KOPT-K1 (cell line): Measurements from ENCODE around the gene CCDC60.

Experiments
- H3K27ac ChIP-seq: fragments of 200-600 bp; sonication (generic); 2 replicates; pipeline ENCODE4 v1.5.1; 2016; ENCODE audit warnings: antibody characterized with exemption, mild to moderate bottlenecking, low read depth, low read length; ENCODE audit not compliant: poor library complexity, severe bottlenecking
- H3K36me3 ChIP-seq: fragments of 200-600 bp; sonication (generic); 2 replicates; pipeline ENCODE4 v1.5.1; 2017; ENCODE audit warnings: antibody characterized with exemption, mild to moderate bottlenecking, low read length, moderate library complexity; ENCODE audit not compliant: insufficient read depth
- H3K9me3 ChIP-seq: fragments of 200-600 bp; sonication (generic); 2 replicates; pipeline ENCODE4 v1.5.1; 2017; ENCODE audit warnings: antibody characterized with exemption, low read length, mild to moderate bottlenecking; ENCODE audit not compliant: insufficient read depth, poor library complexity, severe bottlenecking

Gene CCDC60, protein sequence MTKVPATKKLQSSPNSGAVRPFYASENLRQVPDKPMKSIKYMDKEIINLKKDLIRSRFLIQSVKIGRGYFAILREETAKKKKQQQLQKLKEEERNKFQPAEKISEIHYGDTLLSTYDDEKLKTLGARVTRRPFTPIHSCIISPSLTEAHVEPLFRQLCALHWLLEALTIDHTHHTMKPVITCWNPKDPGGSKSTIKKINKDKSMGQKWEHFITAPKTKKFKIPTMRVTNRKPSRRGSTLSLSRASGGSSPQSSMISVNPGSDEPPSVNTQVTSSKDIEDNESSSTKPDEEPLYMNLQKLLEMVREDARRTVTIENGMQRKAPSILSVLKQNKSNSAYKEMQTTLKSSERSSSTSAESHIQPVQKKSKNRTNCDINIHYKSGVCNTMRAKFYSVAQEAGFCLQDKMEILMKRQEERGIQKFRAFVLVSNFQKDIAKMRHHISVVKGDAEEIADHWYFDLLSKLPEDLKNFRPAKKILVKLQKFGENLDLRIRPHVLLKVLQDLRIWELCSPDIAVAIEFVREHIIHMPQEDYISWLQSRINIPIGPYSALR

GRCh38 chr12:119334430-119335170 lies at the start of gene CCDC60:
Gene CCDC60, plus strand, starts transcription at chr12:119334729. Its CDS starts 448 bp downstream, at chr12:119335177.
- no peak within 1 kb of the TSS for H3K27ac ChIP-seq
- H3K36me3 ChIP-seq, result no peaks in the 10 kb centered on the region
- H3K9me3 ChIP-seq, result no peaks in the 10 kb centered on the region

- no peaks in the 10 kb centered on the region for H3K9me3 ChIP-seq
- H3K36me3 ChIP-seq, result no peaks in the 10 kb centered on the region
- H3K27ac ChIP-seq, result no peak overlapping the region
These were observed 46.0 kb upstream of the CCDC60 start for GRCh38 chr12:119288576-119288975.

GRCh38 chr12:119292893-119293630 lies 41.5 kb upstream of the CCDC60 start:
- no peaks in the 10 kb centered on the region for H3K9me3 ChIP-seq
- H3K27ac ChIP-seq, result no peak overlapping the region
- no peaks in the 10 kb centered on the region for H3K36me3 ChIP-seq

DNA sequence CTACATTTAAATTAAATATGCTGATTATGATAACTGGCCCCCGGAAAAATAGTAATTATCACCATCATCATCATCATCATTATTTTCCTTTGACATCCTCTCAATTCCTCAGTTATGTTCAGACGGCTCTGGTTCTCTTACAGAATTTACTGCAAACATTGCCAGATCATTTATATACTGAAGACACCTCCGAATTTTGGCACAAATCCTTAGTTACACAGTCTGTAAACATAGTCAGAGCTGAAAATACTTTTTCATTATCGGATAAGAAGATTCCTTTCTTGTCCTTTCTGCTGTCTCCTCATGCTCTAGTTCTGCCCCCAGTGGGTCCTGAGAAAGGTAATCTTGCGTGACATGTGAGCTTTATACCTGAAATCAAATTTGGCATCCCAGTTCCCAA lies 40.3 kb upstream of the CCDC60 start:
- H3K27ac ChIP-seq, result no peak overlapping the region

DNA sequence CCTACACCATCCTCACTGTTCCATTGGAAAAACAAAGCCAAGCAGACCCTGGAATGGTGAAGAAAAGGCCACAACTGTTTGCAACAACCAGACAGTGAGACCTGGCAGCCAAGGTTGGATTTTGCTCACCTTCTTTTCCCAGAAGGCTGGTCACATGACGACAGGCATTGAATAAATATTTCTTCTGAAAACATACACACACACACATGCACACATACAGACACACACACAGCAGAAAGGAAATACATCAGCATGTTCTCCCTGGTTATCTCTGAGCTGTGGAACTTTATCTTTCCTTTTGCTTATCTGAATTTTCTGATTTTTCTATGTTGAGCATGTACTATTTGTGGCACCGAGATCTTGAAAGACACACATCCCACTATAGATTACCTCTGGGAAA lies 38.0 kb upstream of the CCDC60 start:
- Histone ChIP-seq H3K9me3 (no peaks in the 10 kb centered on the region), H3K36me3 (no peaks in the 10 kb centered on the region), H3K27ac (no peak overlapping the region)

More for the DNA sequence above, 40.3 kb upstream of the CCDC60 start:
- Histone ChIP-seq H3K36me3 (no peaks in the 10 kb centered on the region), H3K9me3 (no peaks in the 10 kb centered on the region)

DNA sequence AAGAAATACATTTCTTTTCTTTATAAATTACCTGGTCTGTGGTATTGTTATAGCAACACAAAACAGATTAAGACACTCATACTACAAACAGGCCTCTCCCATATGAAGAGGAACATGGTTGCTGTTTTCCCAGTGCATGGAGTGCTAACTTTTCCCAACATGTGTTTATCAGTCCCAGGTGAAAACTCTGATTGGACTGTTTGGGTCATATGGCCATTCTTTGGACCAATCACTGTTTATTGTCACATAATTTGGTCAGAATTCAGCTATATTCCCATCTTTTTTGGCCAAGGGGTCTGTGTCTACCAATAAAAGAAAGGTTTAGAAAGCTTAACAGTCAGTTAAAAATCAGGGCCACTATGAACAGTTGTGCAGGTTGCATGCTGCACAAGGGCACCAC lies 35.4 kb upstream of the CCDC60 start:
- Histone ChIP-seq H3K9me3 (no peaks in the 10 kb centered on the region), H3K36me3 (no peaks in the 10 kb centered on the region), H3K27ac (no peak overlapping the region)

DNA sequence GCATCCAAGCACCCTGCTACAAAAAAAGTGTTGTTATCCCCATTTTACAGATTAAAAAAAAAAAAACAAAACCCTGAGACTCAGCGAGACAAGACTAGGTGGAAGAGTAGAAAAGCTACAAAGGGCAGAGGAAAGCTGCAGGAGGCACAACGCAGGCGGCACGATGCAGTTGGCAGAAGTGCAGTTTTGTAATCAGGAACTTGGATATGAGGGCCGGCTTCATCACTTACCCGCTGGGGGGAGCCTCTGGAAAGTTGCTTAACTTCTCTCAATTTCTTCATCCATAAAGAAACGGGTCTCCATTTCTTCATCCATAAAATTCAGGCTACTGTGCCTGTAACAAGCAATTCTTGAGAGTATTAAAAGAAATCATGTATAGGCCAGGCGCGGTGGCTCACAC lies 33.1 kb upstream of the CCDC60 start:
- no peak overlapping the region for H3K27ac ChIP-seq
- H3K36me3 ChIP-seq, result no peaks in the 10 kb centered on the region
- H3K9me3 ChIP-seq, result no peaks in the 10 kb centered on the region

DNA sequence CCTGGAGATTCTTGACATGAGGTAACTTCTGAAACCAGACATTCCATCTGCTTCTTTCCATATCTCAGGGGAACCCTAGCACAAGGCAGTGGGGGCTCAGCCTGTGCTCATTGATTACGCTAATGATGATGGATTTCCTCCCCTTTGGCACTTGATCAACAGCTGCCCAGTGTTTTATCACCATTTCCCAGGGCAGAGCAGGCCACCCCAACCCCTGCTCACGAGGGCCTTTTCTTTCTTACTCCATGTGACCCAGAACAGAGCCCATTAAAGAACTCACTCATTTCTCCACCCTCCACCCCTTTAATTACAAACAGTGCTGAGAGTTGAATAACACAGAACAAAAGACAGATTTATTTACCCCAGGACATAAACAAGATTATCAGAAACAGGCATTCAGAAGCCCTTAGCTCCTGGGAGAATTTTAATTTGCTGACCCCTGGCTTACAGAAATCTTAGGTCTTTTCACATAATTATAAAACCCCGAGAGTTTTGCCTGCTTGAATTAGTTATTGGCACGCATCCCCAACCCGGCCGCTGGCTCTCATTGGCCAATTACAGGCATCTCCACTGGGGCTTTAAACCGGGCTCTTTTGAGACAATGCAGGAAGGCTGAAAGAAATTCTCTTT lies 32.0 kb upstream of the CCDC60 start:
- H3K27ac ChIP-seq, result no peak overlapping the region
- no peaks in the 10 kb centered on the region for H3K9me3 ChIP-seq
- H3K36me3 ChIP-seq, result no peaks in the 10 kb centered on the region

DNA sequence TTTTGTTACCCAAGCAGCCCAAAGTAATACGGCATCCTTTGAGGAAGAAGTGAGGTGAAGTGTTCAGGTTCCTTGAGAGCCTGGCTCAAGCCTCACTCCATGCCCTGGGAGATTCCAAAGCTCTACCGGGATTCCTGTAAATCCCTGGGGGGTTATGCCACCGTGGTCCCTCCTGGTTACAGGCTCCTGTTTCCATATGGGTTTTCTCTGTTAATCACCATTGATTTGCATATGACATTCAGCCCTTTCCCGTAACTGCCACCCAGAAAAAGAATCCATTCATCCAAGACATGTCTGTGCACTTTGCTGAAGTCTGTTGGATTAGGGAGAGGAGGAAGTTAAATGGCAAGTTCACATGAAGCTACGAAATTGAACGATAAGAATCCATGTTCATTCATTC lies 27.9 kb upstream of the CCDC60 start:
- H3K36me3 ChIP-seq, result no peaks in the 10 kb centered on the region
- H3K9me3 ChIP-seq, result no peaks in the 10 kb centered on the region
- H3K27ac ChIP-seq, result no peak overlapping the region

DNA sequence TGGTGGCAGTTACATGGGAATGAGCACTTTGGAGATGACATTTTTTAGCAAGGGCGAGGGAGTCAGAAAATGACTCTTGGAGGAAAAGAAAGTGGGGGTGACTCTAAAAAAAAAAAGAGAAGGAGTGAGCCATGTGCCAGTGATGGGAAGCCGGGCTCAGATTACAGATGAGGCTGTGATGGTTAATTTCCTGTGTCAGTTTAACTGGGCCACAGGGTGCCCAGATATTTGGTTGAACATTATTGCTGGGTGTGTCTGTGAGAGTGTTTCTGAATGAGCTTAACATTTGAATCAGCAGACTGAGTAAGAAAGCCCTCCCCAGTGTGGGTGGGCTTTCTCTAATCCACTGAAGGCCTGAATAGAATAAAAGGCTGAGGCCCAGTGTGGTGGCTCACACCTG lies 26.8 kb upstream of the CCDC60 start:
- H3K27ac ChIP-seq, result no peak overlapping the region
- no peaks in the 10 kb centered on the region for H3K36me3 ChIP-seq
- no peaks in the 10 kb centered on the region for H3K9me3 ChIP-seq

GRCh38 chr12:119308708-119309456 lies 25.6 kb upstream of the CCDC60 start:
- Histone ChIP-seq H3K27ac (no peak overlapping the region), H3K9me3 (no peaks in the 10 kb centered on the region), H3K36me3 (no peaks in the 10 kb centered on the region)

DNA sequence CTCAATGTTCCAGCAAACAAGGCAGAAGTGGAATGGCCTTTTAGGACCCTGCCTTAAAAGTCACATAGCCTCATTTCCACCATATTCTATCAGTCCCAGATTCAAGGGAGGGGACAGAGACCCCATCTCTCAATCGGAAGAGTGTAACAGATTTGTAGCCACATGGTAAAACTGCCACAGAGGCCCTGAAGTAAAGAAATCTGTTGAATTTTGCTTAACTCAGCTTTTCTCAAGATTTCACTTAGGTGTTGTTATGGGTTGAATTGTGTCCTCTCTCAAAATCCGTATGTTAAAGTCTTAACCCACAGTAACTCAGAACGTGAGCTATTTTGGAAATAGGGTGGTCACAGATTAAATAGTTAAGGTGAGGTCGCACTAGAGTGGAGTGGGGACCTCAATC lies 22.7 kb upstream of the CCDC60 start:
- Histone ChIP-seq H3K27ac (no peak overlapping the region), H3K36me3 (no peaks in the 10 kb centered on the region), H3K9me3 (no peaks in the 10 kb centered on the region)

DNA sequence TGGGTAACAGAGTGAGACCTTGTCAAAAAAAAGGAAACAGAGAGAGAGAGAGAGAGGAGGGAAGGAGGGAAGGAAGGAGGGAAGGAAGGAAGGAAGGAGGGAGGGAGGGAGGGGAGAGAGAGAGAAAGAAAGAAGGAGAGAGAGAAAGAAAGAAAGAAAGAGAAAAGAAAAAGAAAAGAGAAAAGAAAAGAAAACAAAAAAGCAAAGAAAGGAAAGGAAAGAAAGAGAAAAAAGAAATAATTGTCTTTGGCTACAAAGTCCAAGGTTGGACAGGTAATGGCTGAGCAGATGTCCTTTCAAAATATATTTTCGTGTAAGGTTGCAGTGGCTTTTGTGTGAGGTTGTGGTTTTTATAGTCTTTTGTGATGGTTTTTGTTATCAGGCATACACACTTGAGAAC lies 21.6 kb upstream of the CCDC60 start:
- Histone ChIP-seq H3K36me3 (no peaks in the 10 kb centered on the region), H3K27ac (no peak overlapping the region), H3K9me3 (no peaks in the 10 kb centered on the region)

DNA sequence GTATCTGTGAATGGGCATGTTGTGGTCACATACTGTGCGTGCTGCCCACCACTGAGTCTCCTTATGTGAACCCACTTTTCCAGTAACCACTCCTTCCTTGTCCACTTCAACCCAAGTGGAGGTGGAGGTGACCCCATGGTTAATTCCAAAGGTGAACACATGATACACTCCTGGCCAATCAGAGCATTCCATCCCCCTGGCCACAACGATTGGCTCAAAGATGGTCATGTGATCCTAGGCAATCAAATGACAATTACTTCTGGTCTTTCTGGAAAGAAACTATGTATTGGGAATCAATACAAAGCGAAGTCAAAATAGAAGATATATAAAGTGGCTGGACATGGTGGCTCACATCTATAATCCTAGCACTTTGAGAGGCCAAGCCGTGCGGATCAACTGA lies 20.2 kb upstream of the CCDC60 start:
- H3K36me3 ChIP-seq, result no peaks in the 10 kb centered on the region
- no peaks in the 10 kb centered on the region for H3K9me3 ChIP-seq
- H3K27ac ChIP-seq, result no peak overlapping the region
